Measurements from ENCODE around the gene UBE2E1.

Gene UBE2E1

GRCh38 chr3:23817508-23818223 lies 11.9 kb downstream of the UBE2E1 start:
- DNase-seq (ENCODE audit: low read depth): no peak
- TF ChIP-seq CTCF (IDR thresholded peaks at IDR 0.05; ENCODE audit: insufficient read depth, low read depth, low read length, missing control alignments): no peak
- H3K4me3 ChIP-seq (ENCODE audit: low read depth, low read length): no peak overlapping the region

- no peak overlapping the region for H3K4me3 ChIP-seq (ENCODE audit: low read depth, low read length)
- TF ChIP-seq CTCF (IDR thresholded peaks at IDR 0.05; ENCODE audit: insufficient read depth, low read depth, low read length, missing control alignments): no peak
- peak; percentile 27 for DNase-seq (ENCODE audit: low read depth)
Observed at GRCh38 chr3:23819599-23820360, 14.0 kb downstream of the UBE2E1 start.

GRCh38 chr3:23820888-23821287 lies 15.1 kb downstream of the UBE2E1 start:
- TF ChIP-seq CTCF (IDR thresholded peaks at IDR 0.05; ENCODE audit: insufficient read depth, low read depth, low read length, missing control alignments): no peak
- H3K4me3 ChIP-seq (ENCODE audit: low read depth, low read length): no peak overlapping the region
- DNase-seq (ENCODE audit: low read depth): no peak

- no peak overlapping the region for H3K4me3 ChIP-seq (ENCODE audit: low read depth, low read length)
- no peak for TF ChIP-seq CTCF (IDR thresholded peaks at IDR 0.05; ENCODE audit: insufficient read depth, low read depth, low read length, missing control alignments)
- no peak for DNase-seq (ENCODE audit: low read depth)
Observed at GRCh38 chr3:23821858-23822257, 16.1 kb downstream of the UBE2E1 start.

GRCh38 chr3:23822559-23822958 lies 16.8 kb downstream of the UBE2E1 start:
- no peak for TF ChIP-seq CTCF (IDR thresholded peaks at IDR 0.05; ENCODE audit: insufficient read depth, low read depth, low read length, missing control alignments)
- no peak for DNase-seq (ENCODE audit: low read depth)
- no peak overlapping the region for H3K4me3 ChIP-seq (ENCODE audit: low read depth, low read length)

GRCh38 chr3:23823620-23824019 lies 17.9 kb downstream of the UBE2E1 start:
- no peak overlapping the region for H3K4me3 ChIP-seq (ENCODE audit: low read depth, low read length)
- DNase-seq (ENCODE audit: low read depth): no peak
- TF ChIP-seq CTCF (IDR thresholded peaks at IDR 0.05; ENCODE audit: insufficient read depth, low read depth, low read length, missing control alignments): no peak
